HEK293 (cell line): ENCODE measurements around the gene AHSA1.

Experiments
- CTCF ChIP-seq: fragments of 450-650 bp; formaldehyde crosslinking; IDR thresholded peaks from 2 replicates; pipeline ENCODE4 v1.5.1; 2016; ENCODE audit warnings: missing biosample characterization, missing genetic modification characterization
- GLIS1 ChIP-seq: fragments of 450-650 bp; formaldehyde crosslinking; IDR thresholded peaks from 2 replicates; pipeline ENCODE4 v1.5.1; 2016; ENCODE audit warnings: missing biosample characterization, missing genetic modification characterization
- IKZF3 ChIP-seq: fragments of 450-650 bp; IDR thresholded peaks from 2 replicates; pipeline ENCODE4 v1.5.0; 2018; ENCODE audit warnings: missing biosample characterization, mild to moderate bottlenecking, missing genetic modification characterization, moderate library complexity
- REST ChIP-seq: fragments of 450-650 bp; formaldehyde crosslinking; IDR thresholded peaks from 2 replicates; pipeline ENCODE4 v1.5.1; 2016; ENCODE audit warnings: missing biosample characterization, missing genetic modification characterization
- WT1 ChIP-seq: fragments of 450-650 bp; formaldehyde crosslinking; IDR thresholded peaks from 2 replicates; pipeline ENCODE4 v1.5.1; 2016; ENCODE audit warnings: missing biosample characterization, missing genetic modification characterization
- ZBTB26 ChIP-seq: fragments of 450-650 bp; formaldehyde crosslinking; optimal IDR thresholded peaks from 2 replicates; pipeline ENCODE3; 2016; ENCODE audit warnings: missing biosample characterization, mild to moderate bottlenecking, missing genetic modification characterization
- ZNF214 ChIP-seq: fragments of 450-650 bp; formaldehyde crosslinking; IDR thresholded peaks from 2 replicates; pipeline ENCODE4 v1.5.1; 2017; ENCODE audit warnings: missing biosample characterization, mild to moderate bottlenecking, missing genetic modification characterization, borderline replicate concordance
- ZNF26 ChIP-seq: fragments of 450-650 bp; formaldehyde crosslinking; IDR thresholded peaks from 2 replicates; pipeline ENCODE4 v1.5.1; 2016; ENCODE audit warnings: missing biosample characterization, missing genetic modification characterization
- ZNF280D ChIP-seq: fragments of 450-650 bp; formaldehyde crosslinking; IDR thresholded peaks from 2 replicates; pipeline ENCODE4 v1.5.1; 2016; ENCODE audit warnings: missing biosample characterization, missing genetic modification characterization
- ZNF626 ChIP-seq: fragments of 450-650 bp; sonication (Bioruptor Pico); formaldehyde crosslinking; IDR thresholded peaks from 2 replicates; pipeline ENCODE4 v1.5.1; 2018; ENCODE audit warnings: missing biosample characterization, missing genetic modification characterization, inconsistent platforms
- ZNF768 ChIP-seq: fragments of 450-650 bp; formaldehyde crosslinking; IDR thresholded peaks from 2 replicates; pipeline ENCODE4 v1.5.1; 2018; ENCODE audit warnings: missing biosample characterization, mild to moderate bottlenecking, missing genetic modification characterization

- TF ChIP-seq GLIS1 (tag by site-specific recombination) (no peak), CTCF (tag by site-specific recombination) (no peak), ZNF626 (tag by site-specific recombination) (no peak), IKZF3 (no peak), WT1 (tag by site-specific recombination) (no peak), ZBTB26 (tag by site-specific recombination) (peak; percentile 53), ZNF214 (tag by site-specific recombination) (no peak), ZNF768 (no peak), ZNF280D (no peak), REST (tag by site-specific recombination) (no peak), ZNF26 (tag by site-specific recombination) (no peak)
Observed at GRCh38 chr14:77498984-77499527, 41.2 kb downstream of the AHSA1 start.
